Measurements from ENCODE around the gene SMIM41.

- TF ChIP-seq ZNF274 (IDR thresholded peaks at IDR 0.05; ENCODE audit: low read depth, low read length) (no peak), YY1 (IDR thresholded peaks at IDR 0.05; ENCODE audit: insufficient read depth, insufficient read length) (no peak), SUZ12 (IDR thresholded peaks at IDR 0.05; ENCODE audit: extremely low read depth, insufficient read depth, insufficient read length) (no peak)
Measured at GRCh38 chr12:52061470-52062166, 17.9 kb upstream of the SMIM41 start.
